Panc1 (cell line): ENCODE data around the gene CREM. TPM values are rescaled to one million over a fixed set of nuclear protein-coding genes. Genes with fewer than 3 reads are reported as not detected.

ENCODE experiments used
- ATAC-seq: fragments of 200-7000 bp; cut with Tn5 transposase; 2 replicates; pipeline ENCODE4 v1.9.1; 2020; ENCODE audit warnings: mild to moderate bottlenecking, moderate library complexity
- BruUV-seq: library from RNA; stranded (reverse); fragments of 400-500 nt; replicated peaks from 2 replicates; lab custom pipeline; 2021; lab: Mats Ljungman, UMichigan
- CTCF ChIA-PET: fragments of 300-600 bp; sonication (Branson Sonifier 250); formaldehyde crosslinking; loops from one replicate; lab custom pipeline; 2022; ENCODE audit warnings: antibody characterized with exemption; lab: Charles Lee
- POLR2A ChIA-PET: fragments of 300-600 bp; sonication (Branson Sonifier 250); formaldehyde crosslinking; loops from one replicate; lab custom pipeline; 2022; ENCODE audit warnings: antibody characterized with exemption; lab: Charles Lee
- DNase-seq: peaks from one replicate; pipeline ENCODE4 v3.0.0-alpha.2; 2010; ENCODE audit warnings: low read depth, low spot score
- H3K27ac ChIP-seq: 2 replicates; pipeline ENCODE4 v1.5.1; 2011; ENCODE audit warnings: mild to moderate bottlenecking, low read length, inconsistent platforms
- H3K27me3 ChIP-seq: fragments of 200-500 bp; sonication (Bioruptor generic); 2 replicates; pipeline ENCODE4 v1.6.0; 2014; ENCODE audit warnings: low read length, inconsistent platforms; ENCODE audit not compliant: control insufficient read depth, insufficient read depth
- H3K36me3 ChIP-seq: fragments of 200-500 bp; sonication (Bioruptor generic); 2 replicates; pipeline ENCODE4 v1.5.1; 2014; ENCODE audit warnings: inconsistent platforms, mild to moderate bottlenecking, low read length, moderate library complexity; ENCODE audit not compliant: control insufficient read depth, insufficient read depth
- H3K4me1 ChIP-seq: 2 replicates; pipeline ENCODE4 v1.5.1; 2011; ENCODE audit warnings: inconsistent platforms, mild to moderate bottlenecking, low read length, moderate library complexity; ENCODE audit not compliant: control insufficient read depth, insufficient read depth
- H3K4me3 ChIP-seq, 2 experiments: 2 replicates each; pipeline ENCODE4 v1.5.1; 2011 to 2012; ENCODE audit warnings: low read depth in 2 of 2, low read length in 2 of 2, mild to moderate bottlenecking in 2 of 2, inconsistent platforms in 1 of 2, moderate library complexity in 1 of 2
- H3K9me3 ChIP-seq: fragments of 200-500 bp; sonication (Bioruptor generic); 2 replicates; pipeline ENCODE4 v1.5.1; 2014; ENCODE audit warnings: low read depth, mild to moderate bottlenecking, inconsistent platforms, low read length, moderate library complexity; ENCODE audit not compliant: control insufficient read depth, insufficient read depth
- POLR2AphosphoS5 ChIP-seq: IDR thresholded peaks from 2 replicates; pipeline ENCODE4 v1.6.1; 2012; ENCODE audit warnings: mild to moderate bottlenecking, low read depth, low read length, moderate library complexity
- SIN3A ChIP-seq: IDR thresholded peaks from 2 replicates; pipeline ENCODE4 v1.6.1; 2012; ENCODE audit warnings: low read depth, mild to moderate bottlenecking, low read length, moderate library complexity, borderline replicate concordance; ENCODE audit not compliant: insufficient read depth
- TCF7L2 ChIP-seq: IDR thresholded peaks from 2 replicates; pipeline ENCODE4 v1.6.1; 2011; ENCODE audit warnings: mild to moderate bottlenecking, low read depth, low read length, inconsistent platforms
- in situ Hi-C: cut with HindIII; loops from 2 replicates; pipeline ENCODE4 v1.10.0; 2016; ENCODE audit warnings: low sequenced_read_pairs, low pct_unique_long_range_greater_than_20kb
- intact Hi-C: fragments of 100-400 bp; cut with micrococcal nuclease; formaldehyde crosslinking; loops from one replicate; pipeline ENCODE4 v1.10.0; 2022; ENCODE audit not compliant: unreplicated experiment
- total RNA-seq: library from RNA; stranded (reverse); gene quantifications from one replicate; pipeline ENCODE4 v1.2.1, GENCODE V29; 2021; ENCODE audit not compliant: unreplicated experiment
- TF ChIP-seq, protein P1 (sequence below): fragments of 450-650 bp; IDR thresholded peaks from 2 replicates; pipeline ENCODE4 v1.5.1; 2017; ENCODE audit warnings: mild to moderate bottlenecking
- TF ChIP-seq, protein P2 (sequence below), 2 experiments: IDR thresholded peaks; 2 replicates each; pipeline ENCODE4 v1.6.1; 2011 to 2012; ENCODE audit warnings: low read depth in 2 of 2, control low read depth in 1 of 2, low read length in 1 of 2, mild to moderate bottlenecking in 1 of 2, moderate library complexity in 1 of 2; ENCODE audit not compliant: insufficient read depth in 1 of 2

Gene CREM
- total RNA-seq, 1 experiment from 2014 or later, result 13.7 TPM

DNA sequence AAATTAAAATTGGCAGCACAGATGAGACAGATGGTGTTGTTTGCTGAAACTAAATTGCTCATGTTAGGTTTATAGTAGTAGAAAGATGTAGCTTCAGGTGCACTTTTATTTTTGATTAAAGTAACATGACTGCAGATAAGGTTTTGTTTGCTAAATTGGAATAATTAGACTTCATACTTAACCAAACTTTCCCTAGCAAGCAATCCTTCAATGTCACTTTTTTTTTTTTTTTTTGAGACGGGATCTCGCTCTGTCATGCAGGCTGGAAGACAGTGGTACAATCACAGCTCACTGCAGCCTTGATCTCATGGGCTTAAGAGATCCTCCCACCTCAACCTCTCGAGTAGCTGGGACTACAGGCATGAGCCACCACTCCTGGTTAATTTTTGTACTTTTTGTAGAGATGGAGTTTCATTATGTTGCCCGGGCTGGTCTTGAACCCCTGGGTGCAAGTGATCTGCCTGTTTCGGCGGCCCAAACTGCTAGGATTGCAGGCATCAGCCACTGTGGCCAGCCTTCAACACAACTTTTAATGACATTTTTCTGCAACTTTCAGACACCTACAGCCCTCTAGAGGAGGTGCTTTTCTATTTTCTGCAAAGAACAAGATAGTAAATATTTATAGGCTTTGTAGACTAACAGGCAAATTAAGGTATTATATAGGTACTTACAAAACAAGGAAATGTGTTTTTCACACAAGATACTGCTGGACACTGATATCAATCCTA, 124.9 kb downstream of the CREM start:
- Histone ChIP-seq H3K9me3 (no peaks in the 10 kb centered on the region), H3K36me3 (no peaks in the 10 kb centered on the region), H3K4me3 (no peak overlapping the region), H3K4me1 (no peaks in the 10 kb centered on the region), H3K27me3 (no peaks in the 10 kb centered on the region), H3K27ac (no peak overlapping the region)
- ATAC-seq (no peak), DNase-seq (no peak)
- in situ Hi-C loops (no loop called here), intact Hi-C loops (no loop called here)
- ChIA-PET POLR2A (no interaction called here), CTCF (interaction anchor here (0.7 kb wide), 1 partner anchor 191 kb away, joined by 7 read pairs; no protein-coding TSS in a partner anchor)
- no TSS peak for BruUV-seq
- TF ChIP-seq, protein P1, sequence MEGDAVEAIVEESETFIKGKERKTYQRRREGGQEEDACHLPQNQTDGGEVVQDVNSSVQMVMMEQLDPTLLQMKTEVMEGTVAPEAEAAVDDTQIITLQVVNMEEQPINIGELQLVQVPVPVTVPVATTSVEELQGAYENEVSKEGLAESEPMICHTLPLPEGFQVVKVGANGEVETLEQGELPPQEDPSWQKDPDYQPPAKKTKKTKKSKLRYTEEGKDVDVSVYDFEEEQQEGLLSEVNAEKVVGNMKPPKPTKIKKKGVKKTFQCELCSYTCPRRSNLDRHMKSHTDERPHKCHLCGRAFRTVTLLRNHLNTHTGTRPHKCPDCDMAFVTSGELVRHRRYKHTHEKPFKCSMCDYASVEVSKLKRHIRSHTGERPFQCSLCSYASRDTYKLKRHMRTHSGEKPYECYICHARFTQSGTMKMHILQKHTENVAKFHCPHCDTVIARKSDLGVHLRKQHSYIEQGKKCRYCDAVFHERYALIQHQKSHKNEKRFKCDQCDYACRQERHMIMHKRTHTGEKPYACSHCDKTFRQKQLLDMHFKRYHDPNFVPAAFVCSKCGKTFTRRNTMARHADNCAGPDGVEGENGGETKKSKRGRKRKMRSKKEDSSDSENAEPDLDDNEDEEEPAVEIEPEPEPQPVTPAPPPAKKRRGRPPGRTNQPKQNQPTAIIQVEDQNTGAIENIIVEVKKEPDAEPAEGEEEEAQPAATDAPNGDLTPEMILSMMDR, result no peak
- TF ChIP-seq POLR2AphosphoS5, result no peak
- no peak for TF ChIP-seq SIN3A
- no peak for TF ChIP-seq TCF7L2
- TF ChIP-seq, protein P2, sequence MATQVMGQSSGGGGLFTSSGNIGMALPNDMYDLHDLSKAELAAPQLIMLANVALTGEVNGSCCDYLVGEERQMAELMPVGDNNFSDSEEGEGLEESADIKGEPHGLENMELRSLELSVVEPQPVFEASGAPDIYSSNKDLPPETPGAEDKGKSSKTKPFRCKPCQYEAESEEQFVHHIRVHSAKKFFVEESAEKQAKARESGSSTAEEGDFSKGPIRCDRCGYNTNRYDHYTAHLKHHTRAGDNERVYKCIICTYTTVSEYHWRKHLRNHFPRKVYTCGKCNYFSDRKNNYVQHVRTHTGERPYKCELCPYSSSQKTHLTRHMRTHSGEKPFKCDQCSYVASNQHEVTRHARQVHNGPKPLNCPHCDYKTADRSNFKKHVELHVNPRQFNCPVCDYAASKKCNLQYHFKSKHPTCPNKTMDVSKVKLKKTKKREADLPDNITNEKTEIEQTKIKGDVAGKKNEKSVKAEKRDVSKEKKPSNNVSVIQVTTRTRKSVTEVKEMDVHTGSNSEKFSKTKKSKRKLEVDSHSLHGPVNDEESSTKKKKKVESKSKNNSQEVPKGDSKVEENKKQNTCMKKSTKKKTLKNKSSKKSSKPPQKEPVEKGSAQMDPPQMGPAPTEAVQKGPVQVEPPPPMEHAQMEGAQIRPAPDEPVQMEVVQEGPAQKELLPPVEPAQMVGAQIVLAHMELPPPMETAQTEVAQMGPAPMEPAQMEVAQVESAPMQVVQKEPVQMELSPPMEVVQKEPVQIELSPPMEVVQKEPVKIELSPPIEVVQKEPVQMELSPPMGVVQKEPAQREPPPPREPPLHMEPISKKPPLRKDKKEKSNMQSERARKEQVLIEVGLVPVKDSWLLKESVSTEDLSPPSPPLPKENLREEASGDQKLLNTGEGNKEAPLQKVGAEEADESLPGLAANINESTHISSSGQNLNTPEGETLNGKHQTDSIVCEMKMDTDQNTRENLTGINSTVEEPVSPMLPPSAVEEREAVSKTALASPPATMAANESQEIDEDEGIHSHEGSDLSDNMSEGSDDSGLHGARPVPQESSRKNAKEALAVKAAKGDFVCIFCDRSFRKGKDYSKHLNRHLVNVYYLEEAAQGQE (IDR thresholded peaks at IDR 0.05; ENCODE audit: insufficient read depth in 1 of 2, low read depth in 2 of 2, low read length in 1 of 2), result no peak

DNA sequence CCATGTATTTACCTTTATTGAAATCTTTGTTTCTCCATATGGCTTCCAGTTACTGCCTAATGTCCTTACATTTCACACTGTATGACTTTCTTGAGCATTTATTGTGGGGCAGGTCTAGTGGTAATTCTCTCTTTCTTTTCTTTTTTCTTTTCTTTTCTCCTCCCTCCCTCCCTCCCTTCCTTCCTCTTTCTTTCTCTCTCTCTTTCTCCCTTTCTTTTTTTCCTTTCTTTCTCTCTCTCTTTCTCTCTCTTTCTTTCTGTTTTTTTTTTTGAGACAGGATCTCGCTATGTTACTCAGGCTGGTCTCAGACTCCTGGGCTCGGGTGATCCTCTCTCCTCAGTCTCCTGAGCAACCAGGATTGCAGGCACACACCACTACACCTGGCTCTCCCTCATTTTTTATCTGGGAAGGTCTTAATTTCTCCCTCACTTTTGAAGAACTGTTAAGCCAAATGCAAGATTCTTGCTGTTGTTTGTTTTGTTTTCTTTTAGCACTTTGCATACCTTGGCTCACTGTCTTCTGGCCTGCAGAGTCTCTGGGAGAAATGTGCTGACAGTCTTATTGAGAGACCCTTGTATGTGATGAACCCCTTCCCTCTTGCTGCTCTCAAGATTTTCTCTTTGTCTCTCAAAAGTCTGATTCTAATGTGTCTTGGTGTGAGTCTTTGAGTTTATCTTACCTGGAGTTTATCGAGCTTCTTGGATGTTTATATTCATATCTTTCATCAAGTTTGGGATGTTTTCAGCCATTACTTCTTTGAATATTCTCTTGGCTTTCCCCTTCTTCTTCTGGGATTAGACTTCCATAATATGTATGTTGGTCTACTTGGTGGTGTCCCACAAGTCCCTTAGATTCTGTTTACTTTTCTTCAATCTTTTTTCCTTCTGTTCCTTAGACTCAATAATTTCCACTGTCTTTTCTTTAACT, 130.7 kb downstream of the CREM start:
- ChIA-PET POLR2A (no interaction called here), CTCF (no interaction called here)
- no peak for ATAC-seq
- H3K36me3 ChIP-seq, result no peaks in the 10 kb centered on the region
- no peaks in the 10 kb centered on the region for H3K4me1 ChIP-seq
- no TSS peak for BruUV-seq
- no peak for DNase-seq
- in situ Hi-C loops, result no loop called here
- TF ChIP-seq, protein P2 (IDR thresholded peaks at IDR 0.05; ENCODE audit: insufficient read depth in 1 of 2, low read depth in 2 of 2, low read length in 1 of 2), result no peak
- intact Hi-C loops, result no loop called here
- H3K9me3 ChIP-seq, result no peaks in the 10 kb centered on the region
- no peak overlapping the region for H3K27ac ChIP-seq
- H3K27me3 ChIP-seq, result no peaks in the 10 kb centered on the region
- H3K4me3 ChIP-seq, result no peak overlapping the region
